ENCODE measurements around the gene BEST1. TPM values are rescaled to one million over a fixed set of nuclear protein-coding genes. Genes with fewer than 3 reads are reported as not detected.
"Not testable (repeated sequence)": the region's sequence is repeated elsewhere in the genome, so short reads cannot be mapped to it uniquely, and the experiment has no call there.

The BEST1 gene
- total RNA-seq, 1 donor from 2014 or later = 1.7 TPM

- no peak for DNase-seq (ENCODE audit: low read depth)
These were observed 26.3 kb downstream of the BEST1 start for GRCh38 chr11:61976420-61976800.

- no peak for DNase-seq (ENCODE audit: low read depth)
These were observed 26.8 kb downstream of the BEST1 start for GRCh38 chr11:61976813-61977475.

- DNase-seq (ENCODE audit: low read depth) = no peak
These were observed 28.8 kb downstream of the BEST1 start for GRCh38 chr11:61978703-61979661.

GRCh38 chr11:61980783-61981541, 30.8 kb downstream of the BEST1 start:
- DNase-seq (ENCODE audit: low read depth) = no peak

GRCh38 chr11:61983419-61983818, 33.3 kb downstream of the BEST1 start:
- DNase-seq (ENCODE audit: low read depth) = no peak

- no peak for DNase-seq (ENCODE audit: low read depth)
These were observed 35.7 kb downstream of the BEST1 start for GRCh38 chr11:61985869-61986268.

- no peak for DNase-seq (ENCODE audit: low read depth)
These were observed 44.8 kb downstream of the BEST1 start for GRCh38 chr11:61994981-61995380.

- DNase-seq (ENCODE audit: low read depth) = no peak
These were observed 46.8 kb downstream of the BEST1 start for GRCh38 chr11:61996933-61997332.

- DNase-seq (ENCODE audit: low read depth) = no peak
These were observed 49.2 kb downstream of the BEST1 start for GRCh38 chr11:61999141-61999975.

GRCh38 chr11:62000539-62001446, 50.6 kb downstream of the BEST1 start:
- DNase-seq (ENCODE audit: low read depth) = no peak

GRCh38 chr11:62001450-62002191, 51.5 kb downstream of the BEST1 start:
- DNase-seq (ENCODE audit: low read depth) = no peak

GRCh38 chr11:62002283-62002682, 52.1 kb downstream of the BEST1 start:
- DNase-seq (ENCODE audit: low read depth) = not testable (repeated sequence)

GRCh38 chr11:62004473-62004872, 54.3 kb downstream of the BEST1 start:
- DNase-seq (ENCODE audit: low read depth) = peak; percentile 94

- DNase-seq (ENCODE audit: low read depth) = no peak
These were observed 58.0 kb downstream of the BEST1 start for GRCh38 chr11:62008193-62008592.

GRCh38 chr11:62010935-62011528, 60.9 kb downstream of the BEST1 start:
- no peak for DNase-seq (ENCODE audit: low read depth)

- DNase-seq (ENCODE audit: low read depth) = no peak
These were observed 61.7 kb downstream of the BEST1 start for GRCh38 chr11:62011881-62012280.

GRCh38 chr11:62012451-62012831, 62.3 kb downstream of the BEST1 start:
- DNase-seq (ENCODE audit: low read depth) = peak; percentile 24

- DNase-seq (ENCODE audit: low read depth) = peak; percentile 53
These were observed 62.8 kb downstream of the BEST1 start for GRCh38 chr11:62012832-62013461.
